KMS-11 (cell line): ENCODE data around the gene SLC1A2.

ENCODE experiments used
- H2AFZ ChIP-seq: fragments of 200-600 bp; sonication (generic); 2 replicates; pipeline ENCODE4 v1.6.1; 2016; ENCODE audit warnings: antibody characterized with exemption, mixed run types, low read depth
- H3K27ac ChIP-seq: fragments of 200-600 bp; sonication (generic); 2 replicates; pipeline ENCODE4 v1.6.1; 2016; ENCODE audit warnings: mild to moderate bottlenecking, mixed run types
- H3K27me3 ChIP-seq: fragments of 200-600 bp; sonication (generic); 2 replicates; pipeline ENCODE4 v1.6.1; 2017; ENCODE audit warnings: mild to moderate bottlenecking, low read depth, mixed run types, moderate library complexity; ENCODE audit not compliant: insufficient read depth
- H3K36me3 ChIP-seq: fragments of 200-600 bp; sonication (generic); 2 replicates; pipeline ENCODE4 v1.6.1; 2017; ENCODE audit warnings: mild to moderate bottlenecking, mixed run types; ENCODE audit not compliant: insufficient read depth
- H3K4me1 ChIP-seq: fragments of 200-600 bp; sonication (generic); 2 replicates; pipeline ENCODE4 v1.6.1; 2016; ENCODE audit warnings: mild to moderate bottlenecking, low read depth, mixed run types; ENCODE audit not compliant: poor library complexity, severe bottlenecking
- H3K4me2 ChIP-seq: fragments of 200-600 bp; sonication (generic); 2 replicates; pipeline ENCODE4 v1.7.0; 2016; ENCODE audit warnings: mild to moderate bottlenecking, mixed run types
- H3K4me3 ChIP-seq: fragments of 200-600 bp; sonication (generic); IDR thresholded peaks from 2 replicates; pipeline ENCODE4 v1.6.1; 2017; ENCODE audit warnings: low read depth, low read length, mixed read lengths; ENCODE audit not compliant: insufficient read depth
- H3K79me2 ChIP-seq: fragments of 200-600 bp; sonication (generic); 2 replicates; pipeline ENCODE4 v1.6.1; 2016; ENCODE audit warnings: low read depth, mixed run types; ENCODE audit not compliant: insufficient read depth
- H3K9ac ChIP-seq: fragments of 200-600 bp; sonication (generic); 2 replicates; pipeline ENCODE4 v1.6.1; 2016; ENCODE audit warnings: mild to moderate bottlenecking, mixed run types
- H4K20me1 ChIP-seq: fragments of 200-600 bp; sonication (generic); 2 replicates; pipeline ENCODE4 v1.6.1; 2016; ENCODE audit warnings: mild to moderate bottlenecking, mixed run types; ENCODE audit not compliant: insufficient read depth
- TF ChIP-seq, protein P1 (sequence below): fragments of 200-600 bp; sonication (generic); conservative IDR thresholded peaks from 2 replicates; pipeline ENCODE4 v1.6.1; 2017; ENCODE audit warnings: low read depth, mild to moderate bottlenecking, antibody characterized with exemption, low read length, moderate library complexity, mixed read lengths

SLC1A2 gene

GRCh38 chr11:35255514-35255913 lies 163.8 kb downstream of the SLC1A2 start:
- Histone ChIP-seq H3K36me3 (no peaks in the 10 kb centered on the region), H3K27ac (no peak overlapping the region), H3K4me3 (no peak overlapping the region), H3K79me2 (no peaks in the 10 kb centered on the region), H4K20me1 (no peaks in the 10 kb centered on the region), H3K9ac (no peak overlapping the region), H3K27me3 (no peaks in the 10 kb centered on the region), H3K4me2 (no peak overlapping the region), H2AFZ (no peak overlapping the region), H3K4me1 (peaks cover 14% of the 10 kb centered on the region)
- TF ChIP-seq, protein P1, sequence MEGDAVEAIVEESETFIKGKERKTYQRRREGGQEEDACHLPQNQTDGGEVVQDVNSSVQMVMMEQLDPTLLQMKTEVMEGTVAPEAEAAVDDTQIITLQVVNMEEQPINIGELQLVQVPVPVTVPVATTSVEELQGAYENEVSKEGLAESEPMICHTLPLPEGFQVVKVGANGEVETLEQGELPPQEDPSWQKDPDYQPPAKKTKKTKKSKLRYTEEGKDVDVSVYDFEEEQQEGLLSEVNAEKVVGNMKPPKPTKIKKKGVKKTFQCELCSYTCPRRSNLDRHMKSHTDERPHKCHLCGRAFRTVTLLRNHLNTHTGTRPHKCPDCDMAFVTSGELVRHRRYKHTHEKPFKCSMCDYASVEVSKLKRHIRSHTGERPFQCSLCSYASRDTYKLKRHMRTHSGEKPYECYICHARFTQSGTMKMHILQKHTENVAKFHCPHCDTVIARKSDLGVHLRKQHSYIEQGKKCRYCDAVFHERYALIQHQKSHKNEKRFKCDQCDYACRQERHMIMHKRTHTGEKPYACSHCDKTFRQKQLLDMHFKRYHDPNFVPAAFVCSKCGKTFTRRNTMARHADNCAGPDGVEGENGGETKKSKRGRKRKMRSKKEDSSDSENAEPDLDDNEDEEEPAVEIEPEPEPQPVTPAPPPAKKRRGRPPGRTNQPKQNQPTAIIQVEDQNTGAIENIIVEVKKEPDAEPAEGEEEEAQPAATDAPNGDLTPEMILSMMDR, result no peak

GRCh38 chr11:35253237-35253636 lies 166.1 kb downstream of the SLC1A2 start:
- no peak overlapping the region for H3K27ac ChIP-seq
- H3K9ac ChIP-seq, result no peak overlapping the region
- H2AFZ ChIP-seq, result no peak overlapping the region
- no peak overlapping the region for H3K4me2 ChIP-seq
- TF ChIP-seq, protein P1, result no peak
- no peaks in the 10 kb centered on the region for H3K79me2 ChIP-seq
- peaks cover 14% of the 10 kb centered on the region for H3K4me1 ChIP-seq
- no peaks in the 10 kb centered on the region for H3K36me3 ChIP-seq
- H3K4me3 ChIP-seq, result no peak overlapping the region
- no peaks in the 10 kb centered on the region for H3K27me3 ChIP-seq
- H4K20me1 ChIP-seq, result no peaks in the 10 kb centered on the region

GRCh38 chr11:35250621-35251020 lies 168.7 kb downstream of the SLC1A2 start:
- Histone ChIP-seq H3K27me3 (no peaks in the 10 kb centered on the region), H3K36me3 (no peaks in the 10 kb centered on the region), H3K4me1 (no peaks in the 10 kb centered on the region), H4K20me1 (no peaks in the 10 kb centered on the region), H3K4me3 (no peak overlapping the region), H3K27ac (no peak overlapping the region), H3K9ac (no peak overlapping the region), H3K4me2 (no peak overlapping the region), H3K79me2 (no peaks in the 10 kb centered on the region), H2AFZ (no peak overlapping the region)
- TF ChIP-seq, protein P1, result no peak

DNA sequence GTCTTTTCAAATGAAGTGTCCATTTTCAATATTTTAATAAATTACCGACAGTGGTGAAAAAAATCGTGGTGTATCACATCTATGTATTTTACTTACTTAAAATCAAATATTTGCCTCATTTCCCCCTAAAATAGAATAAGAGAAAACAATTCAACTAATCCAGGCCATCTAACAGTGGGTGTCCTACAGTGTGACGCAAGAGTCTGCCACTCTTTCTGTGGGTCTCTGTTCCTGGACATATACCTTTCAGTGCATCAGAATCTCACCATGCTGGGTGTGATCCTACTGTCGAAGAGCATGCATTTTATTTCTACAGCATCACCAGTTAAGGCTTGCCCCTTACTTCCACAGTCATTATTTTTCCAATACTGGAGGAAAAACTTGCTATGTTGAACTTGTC lies 169.2 kb downstream of the SLC1A2 start:
- no peak overlapping the region for H2AFZ ChIP-seq
- no peaks in the 10 kb centered on the region for H3K79me2 ChIP-seq
- no peak overlapping the region for H3K9ac ChIP-seq
- H3K4me2 ChIP-seq, result no peak overlapping the region
- no peak overlapping the region for H3K27ac ChIP-seq
- no peak overlapping the region for H3K4me3 ChIP-seq
- H3K4me1 ChIP-seq, result no peaks in the 10 kb centered on the region
- TF ChIP-seq, protein P1, result no peak
- H3K36me3 ChIP-seq, result no peaks in the 10 kb centered on the region
- H4K20me1 ChIP-seq, result no peaks in the 10 kb centered on the region
- H3K27me3 ChIP-seq, result no peaks in the 10 kb centered on the region
